Measurements from ENCODE around the gene IL20RB. TPM values are rescaled to one million over a fixed set of nuclear protein-coding genes. Genes with fewer than 3 reads are reported as not detected.

Gene IL20RB
- total and polyA plus RNA-seq, 4 donors: 0.90 to 3.6 (median 2.9) TPM; not detected in 1

- Histone ChIP-seq H3K4me3 (ENCODE audit: low read length in 2 of 2) (no peak overlapping the region), H3K9me3 (ENCODE audit: control insufficient read depth, low read length) (no peaks in the 10 kb centered on the region), H3K4me1 (ENCODE audit: control insufficient read depth in 1 of 2, insufficient read depth in 2 of 2, low read length in 2 of 2) (peaks cover 0 to under 1% of the 10 kb centered on the region in 2 donors), H3K27me3 (ENCODE audit: control insufficient read depth in 1 of 2, insufficient read depth in 2 of 2, low read length in 1 of 2) (no peaks in the 10 kb centered on the region), H3K36me3 (ENCODE audit: control insufficient read depth in 1 of 2, insufficient read depth in 2 of 2, low read length in 1 of 2) (peaks cover 0 to 1% of the 10 kb centered on the region in 2 donors), H3K27ac (ENCODE audit: low read depth in 1 of 2, low read length in 2 of 2) (no peak overlapping the region)
- DNase-seq (no peak), ATAC-seq (ENCODE audit: low FRiP score) (no peak)
- intact Hi-C loops (cut with DNase I): no loop called here
- WGBS, 2 donors: 88 to 92% methylated on average over 1 of the region's 1 CpG
Measured at GRCh38 chr3:136950623-136951022, 7.2 kb upstream of the IL20RB start.

- DNase-seq: no peak
- Histone ChIP-seq H3K4me1 (ENCODE audit: control insufficient read depth in 1 of 2, insufficient read depth in 2 of 2, low read length in 2 of 2) (peaks cover 0 to 2% of the 10 kb centered on the region in 2 donors), H3K36me3 (ENCODE audit: control insufficient read depth in 1 of 2, insufficient read depth in 2 of 2, low read length in 1 of 2) (no peaks in the 10 kb centered on the region), H3K27ac (ENCODE audit: low read depth in 1 of 2, low read length in 2 of 2) (no peak overlapping the region), H3K9me3 (ENCODE audit: control insufficient read depth, low read length) (no peaks in the 10 kb centered on the region), H3K4me3 (ENCODE audit: low read length in 2 of 2) (no peak overlapping the region), H3K27me3 (ENCODE audit: control insufficient read depth in 1 of 2, insufficient read depth in 2 of 2, low read length in 1 of 2) (no peaks in the 10 kb centered on the region)
- intact Hi-C loops (cut with DNase I): no loop called here
- 70 to 88% methylated on average over 1 of the region's 1 CpG for WGBS, 2 donors
- ATAC-seq (ENCODE audit: low FRiP score): no peak
Measured at GRCh38 chr3:136952292-136952691, 5.5 kb upstream of the IL20RB start.

- peaks cover 0 to 4% of the 10 kb centered on the region in 2 donors for H3K4me1 ChIP-seq (ENCODE audit: control insufficient read depth in 1 of 2, insufficient read depth in 2 of 2, low read length in 2 of 2)
- H3K9me3 ChIP-seq (ENCODE audit: control insufficient read depth, low read length): no peaks in the 10 kb centered on the region
- H3K27ac ChIP-seq (ENCODE audit: low read depth in 1 of 2, low read length in 2 of 2): no peak overlapping the region
- no peaks in the 10 kb centered on the region for H3K36me3 ChIP-seq (ENCODE audit: control insufficient read depth in 1 of 2, insufficient read depth in 2 of 2, low read length in 1 of 2)
- H3K4me3 ChIP-seq (ENCODE audit: low read length in 2 of 2): no peak overlapping the region
- H3K27me3 ChIP-seq (ENCODE audit: control insufficient read depth in 1 of 2, insufficient read depth in 2 of 2, low read length in 1 of 2): no peaks in the 10 kb centered on the region
- no peak for DNase-seq
- intact Hi-C loops (cut with DNase I): no loop called here
- no peak for ATAC-seq (ENCODE audit: low FRiP score)
- WGBS, 2 donors: 95% methylated on average over 2 of the region's 2 CpGs
Measured at GRCh38 chr3:136954251-136954650, 3.5 kb upstream of the IL20RB start.

- intact Hi-C loops (cut with DNase I): no loop called here
- peaks cover 0 to 4% of the 10 kb centered on the region in 2 donors for H3K4me1 ChIP-seq (ENCODE audit: control insufficient read depth in 1 of 2, insufficient read depth in 2 of 2, low read length in 2 of 2)
- DNase-seq (no peak), ATAC-seq (ENCODE audit: low FRiP score) (no peak)
- H3K4me3 ChIP-seq (ENCODE audit: low read length in 2 of 2): no peak overlapping the region
- WGBS, 2 donors: 91 to 92% methylated on average over 4 of the region's 4 CpGs
- no peaks in the 10 kb centered on the region for H3K27me3 ChIP-seq (ENCODE audit: control insufficient read depth in 1 of 2, insufficient read depth in 2 of 2, low read length in 1 of 2)
- H3K9me3 ChIP-seq (ENCODE audit: control insufficient read depth, low read length): no peaks in the 10 kb centered on the region
- H3K36me3 ChIP-seq (ENCODE audit: control insufficient read depth in 1 of 2, insufficient read depth in 2 of 2, low read length in 1 of 2): no peaks in the 10 kb centered on the region
- H3K27ac ChIP-seq (ENCODE audit: low read depth in 1 of 2, low read length in 2 of 2): no peak overlapping the region
Measured at GRCh38 chr3:136954980-136955780, 2.6 kb upstream of the IL20RB start.

GRCh38 chr3:136955813-136956212, 2.0 kb upstream of the IL20RB start:
- peaks cover 0 to 4% of the 10 kb centered on the region in 2 donors for H3K4me1 ChIP-seq (ENCODE audit: control insufficient read depth in 1 of 2, insufficient read depth in 2 of 2, low read length in 2 of 2)
- no peak overlapping the region for H3K4me3 ChIP-seq (ENCODE audit: low read length in 2 of 2)
- no peaks in the 10 kb centered on the region for H3K27me3 ChIP-seq (ENCODE audit: control insufficient read depth in 1 of 2, insufficient read depth in 2 of 2, low read length in 1 of 2)
- 54 to 62% methylated on average over 2 of the region's 2 CpGs for WGBS, 2 donors
- intact Hi-C loops (cut with DNase I): no loop called here
- ATAC-seq (ENCODE audit: low FRiP score) (no peak), DNase-seq (no peak)
- no peaks in the 10 kb centered on the region for H3K9me3 ChIP-seq (ENCODE audit: control insufficient read depth, low read length)
- H3K27ac ChIP-seq (ENCODE audit: low read depth in 1 of 2, low read length in 2 of 2): no peak overlapping the region
- H3K36me3 ChIP-seq (ENCODE audit: control insufficient read depth in 1 of 2, insufficient read depth in 2 of 2, low read length in 1 of 2): no peaks in the 10 kb centered on the region

GRCh38 chr3:136956971-136957370, 812 bp upstream of the IL20RB start:
- H3K4me3 ChIP-seq (ENCODE audit: low read length in 2 of 2): no peak overlapping the region
- ATAC-seq (ENCODE audit: low FRiP score) (no peak), DNase-seq (no peak)
- H3K36me3 ChIP-seq (ENCODE audit: control insufficient read depth in 1 of 2, insufficient read depth in 2 of 2, low read length in 1 of 2): no peaks in the 10 kb centered on the region
- peaks cover 0 to 4% of the 10 kb centered on the region in 2 donors for H3K4me1 ChIP-seq (ENCODE audit: control insufficient read depth in 1 of 2, insufficient read depth in 2 of 2, low read length in 2 of 2)
- H3K27ac ChIP-seq (ENCODE audit: low read depth in 1 of 2, low read length in 2 of 2): no peak overlapping the region
- no peaks in the 10 kb centered on the region for H3K27me3 ChIP-seq (ENCODE audit: control insufficient read depth in 1 of 2, insufficient read depth in 2 of 2, low read length in 1 of 2)
- no peaks in the 10 kb centered on the region for H3K9me3 ChIP-seq (ENCODE audit: control insufficient read depth, low read length)
- intact Hi-C loops (cut with DNase I): no loop called here
- 98% methylated on average over 2 of the region's 2 CpGs for WGBS, 2 donors

- 65 to 74% methylated on average over 2 of the region's 2 CpGs for WGBS, 2 donors
- no peak for ATAC-seq (ENCODE audit: low FRiP score)
- no peaks in the 10 kb centered on the region for H3K9me3 ChIP-seq (ENCODE audit: control insufficient read depth, low read length)
- H3K27ac ChIP-seq (ENCODE audit: low read depth in 1 of 2, low read length in 2 of 2): no peak overlapping the region
- H3K27me3 ChIP-seq (ENCODE audit: control insufficient read depth in 1 of 2, insufficient read depth in 2 of 2, low read length in 1 of 2): no peaks in the 10 kb centered on the region
- intact Hi-C loops (cut with DNase I): no loop called here
- DNase-seq: no peak
- H3K36me3 ChIP-seq (ENCODE audit: control insufficient read depth in 1 of 2, insufficient read depth in 2 of 2, low read length in 1 of 2): no peaks in the 10 kb centered on the region
- no peak overlapping the region for H3K4me3 ChIP-seq (ENCODE audit: low read length in 2 of 2)
- H3K4me1 ChIP-seq (ENCODE audit: control insufficient read depth in 1 of 2, insufficient read depth in 2 of 2, low read length in 2 of 2): peaks cover 0 to 4% of the 10 kb centered on the region in 2 donors
Measured at GRCh38 chr3:136958939-136959338, 1.2 kb downstream of the IL20RB start.

- WGBS, 2 donors: 92 to 94% methylated on average over 6 of the region's 6 CpGs
- no peaks in the 10 kb centered on the region for H3K27me3 ChIP-seq (ENCODE audit: control insufficient read depth in 1 of 2, insufficient read depth in 2 of 2, low read length in 1 of 2)
- DNase-seq (no peak), ATAC-seq (ENCODE audit: low FRiP score) (no peak)
- intact Hi-C loops (cut with DNase I): no loop called here
- no peak overlapping the region for H3K4me3 ChIP-seq (ENCODE audit: low read length in 2 of 2)
- H3K9me3 ChIP-seq (ENCODE audit: control insufficient read depth, low read length): no peaks in the 10 kb centered on the region
- no peak overlapping the region for H3K27ac ChIP-seq (ENCODE audit: low read depth in 1 of 2, low read length in 2 of 2)
- H3K36me3 ChIP-seq (ENCODE audit: control insufficient read depth in 1 of 2, insufficient read depth in 2 of 2, low read length in 1 of 2): no peaks in the 10 kb centered on the region
- H3K4me1 ChIP-seq (ENCODE audit: control insufficient read depth in 1 of 2, insufficient read depth in 2 of 2, low read length in 2 of 2): peaks cover 0 to 4% of the 10 kb centered on the region in 2 donors
Measured at GRCh38 chr3:136959599-136959998, 1.8 kb downstream of the IL20RB start.
